Fibroblast of lung (primary cell): Measurements from ENCODE around the gene ACP2. TPM values are rescaled to one million over a fixed set of nuclear protein-coding genes. Genes with fewer than 3 reads are reported as not detected.
"Not testable (repeated sequence)": the region's sequence is repeated elsewhere in the genome, so short reads cannot be mapped to it uniquely, and the experiment has no call there.

Experiments
- DNase-seq, 2 donors: peaks; one replicate each; pipeline versions ENCODE4 v3.0.0 to v3.0.0-alpha.2; 2010; ENCODE audit warnings: low read depth in 2 of 2
- H2AFZ ChIP-seq: 2 replicates; pipeline ENCODE4 v1.5.1; 2012; ENCODE audit warnings: low read length, control low read depth, inconsistent platforms
- H3K27ac ChIP-seq: 2 replicates; pipeline ENCODE4 v1.5.1; 2011; ENCODE audit warnings: low read length, control low read depth; ENCODE audit not compliant: insufficient read depth
- H3K27me3 ChIP-seq: 2 replicates; pipeline ENCODE4 v1.5.1; 2011; ENCODE audit warnings: mild to moderate bottlenecking, low read length; ENCODE audit not compliant: control insufficient read depth, insufficient read depth
- H3K36me3 ChIP-seq: 2 replicates; pipeline ENCODE4 v1.5.1; 2011; ENCODE audit warnings: low read length; ENCODE audit not compliant: control insufficient read depth, insufficient read depth
- H3K4me1 ChIP-seq: 2 replicates; pipeline ENCODE4 v1.5.1; 2011; ENCODE audit warnings: low read length; ENCODE audit not compliant: control insufficient read depth, insufficient read depth; ENCODE audit errors: extremely low read depth
- H3K4me2 ChIP-seq: 2 replicates; pipeline ENCODE4 v1.5.1; 2011; ENCODE audit warnings: low read length, control low read depth; ENCODE audit not compliant: insufficient read depth; ENCODE audit errors: extremely low read depth
- H3K4me3 ChIP-seq, 4 experiments: fragments of 200-600 bp in 1 of 4; sonication (generic) in 1 of 4; replicated peaks in 1 of 4; 2 replicates each; pipeline ENCODE4 v1.5.1; 2011 to 2016; ENCODE audit warnings: low read length in 4 of 4, low read depth in 3 of 4, mild to moderate bottlenecking in 3 of 4, control low read depth in 2 of 4, inconsistent platforms in 1 of 4, mixed read lengths in 1 of 4; ENCODE audit not compliant: insufficient read depth in 1 of 4; ENCODE audit errors: control extremely low read depth in 1 of 4
- H3K79me2 ChIP-seq: 2 replicates; pipeline ENCODE4 v1.5.1; 2012; ENCODE audit warnings: mild to moderate bottlenecking, low read length, inconsistent platforms; ENCODE audit not compliant: control insufficient read depth, insufficient read depth
- H3K9ac ChIP-seq: 2 replicates; pipeline ENCODE4 v1.5.1; 2011; ENCODE audit warnings: mild to moderate bottlenecking, low read length, control low read depth; ENCODE audit not compliant: insufficient read depth
- H3K9me3 ChIP-seq: 2 replicates; pipeline ENCODE4 v1.5.1; 2012; ENCODE audit warnings: low read depth, low read length; ENCODE audit not compliant: control insufficient read depth, insufficient read depth
- H4K20me1 ChIP-seq: 2 replicates; pipeline ENCODE4 v1.5.1; 2011; ENCODE audit warnings: low read length; ENCODE audit not compliant: control insufficient read depth, insufficient read depth; ENCODE audit errors: extremely low read depth
- CTCF ChIP-seq, 2 donors: IDR thresholded peaks in 1 of 2; conservative IDR thresholded peaks in 1 of 2; 1 replicate in 1 of 2; 2 replicates in 1 of 2; pipeline ENCODE4 v1.5.1; 2011 to 2012; ENCODE audit warnings: low read length in 2 of 2, control low read depth in 1 of 2, inconsistent platforms in 1 of 2, low read depth in 1 of 2, mild to moderate bottlenecking in 1 of 2
- EZH2 ChIP-seq: IDR thresholded peaks from 2 replicates; pipeline ENCODE4 v1.5.1; 2012; ENCODE audit warnings: low read length, control low read depth, mild to moderate bottlenecking; ENCODE audit errors: missing control alignments
- polyA plus RNA-seq, 2 donors: library from polyadenylated mRNA; depleted of rRNA in 1 of 2; stranded (reverse) in 1 of 2; unstranded in 1 of 2; fragments of >200 nt; gene quantifications; 2 replicates each; pipeline ENCODE4 v1.2.1, GENCODE V29; 2011 to 2012; ENCODE audit warnings: missing spikeins in 1 of 2
- total RNA-seq: library from RNA; depleted of rRNA; stranded (reverse); fragments of >200 nt; gene quantifications from 2 replicates; pipeline ENCODE4 v1.2.1, GENCODE V29; 2014

ACP2 gene
- total and polyA plus RNA-seq, 2 donors (not counting 1 experiment from before 2014, with no cell fraction given), result 18.9 to 23.9 TPM

DNA sequence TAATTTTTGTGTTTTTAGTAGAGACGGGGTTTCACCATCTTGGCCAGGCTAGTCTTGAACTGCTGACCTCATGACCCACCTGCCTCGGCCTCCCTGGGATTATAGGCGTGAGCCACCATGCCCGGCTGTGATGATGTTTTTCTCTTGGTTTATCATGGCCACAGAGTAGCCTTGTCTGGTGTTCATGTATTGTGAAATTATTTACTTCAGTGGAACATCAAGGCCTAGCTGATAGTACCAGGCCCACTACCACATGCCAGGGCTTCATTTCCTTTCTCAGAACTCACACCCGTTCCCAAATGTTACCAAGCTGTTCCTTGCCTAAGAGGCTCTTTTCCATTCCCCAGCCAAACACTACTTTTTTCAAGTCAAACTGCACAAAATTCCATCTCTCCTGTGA lies 40.0 kb downstream of the ACP2 start:
- DNase-seq, result no peak
- H3K27me3 ChIP-seq, result no peaks in the 10 kb centered on the region
- no peak overlapping the region for H3K9ac ChIP-seq
- no peaks in the 10 kb centered on the region for H3K36me3 ChIP-seq
- no peak overlapping the region for H3K27ac ChIP-seq
- no peaks in the 10 kb centered on the region for H4K20me1 ChIP-seq
- no peak overlapping the region for H3K4me3 ChIP-seq
- no peak overlapping the region for H3K4me2 ChIP-seq
- no peak overlapping the region for H2AFZ ChIP-seq
- TF ChIP-seq CTCF (conservative IDR thresholded peaks at IDR 0.05 in 1 of 2, IDR thresholded peaks at IDR 0.05 in 1 of 2; ENCODE audit: low read depth in 1 of 2, low read length in 2 of 2) (no peak), EZH2 (no peak)
- H3K4me1 ChIP-seq, result peaks cover 5% of the 10 kb centered on the region
- H3K79me2 ChIP-seq, result no peaks in the 10 kb centered on the region
- H3K9me3 ChIP-seq, result no peaks in the 10 kb centered on the region

GRCh38 chr11:47208008-47208552 lies 40.5 kb downstream of the ACP2 start:
- not testable (repeated sequence) for DNase-seq, H3K4me3 ChIP-seq, H3K27me3 ChIP-seq, H2AFZ ChIP-seq, H3K4me1 ChIP-seq, H3K9ac ChIP-seq, H3K27ac ChIP-seq, H3K79me2 ChIP-seq, H4K20me1 ChIP-seq, H3K4me2 ChIP-seq, H3K36me3 ChIP-seq, H3K9me3 ChIP-seq

DNA sequence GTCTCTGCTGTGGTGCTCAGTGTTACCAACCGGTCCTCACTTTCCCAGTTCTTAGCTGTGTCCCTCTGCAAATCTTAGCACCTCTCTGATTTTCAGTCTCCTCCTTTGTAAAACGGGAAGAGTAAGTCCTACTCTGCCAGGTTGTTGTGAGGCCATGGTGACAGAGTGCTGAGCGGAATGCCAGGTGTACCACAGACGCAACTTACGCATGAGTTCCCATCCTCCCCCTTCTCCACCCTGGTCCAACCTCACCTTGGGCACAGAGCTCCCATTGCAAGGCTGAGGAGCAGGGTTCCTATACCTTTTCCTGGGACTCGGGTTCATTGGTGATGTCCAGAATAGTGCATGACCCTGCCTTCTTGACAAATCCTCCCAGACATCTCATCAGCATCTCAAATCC lies 41.2 kb downstream of the ACP2 start:
- Histone ChIP-seq H3K27ac (no peak overlapping the region), H3K9me3 (no peaks in the 10 kb centered on the region), H3K4me3 (no peak overlapping the region), H2AFZ (no peak overlapping the region), H3K27me3 (no peaks in the 10 kb centered on the region), H3K79me2 (no peaks in the 10 kb centered on the region), H3K36me3 (no peaks in the 10 kb centered on the region), H3K4me2 (no peak overlapping the region), H3K4me1 (peaks cover 5% of the 10 kb centered on the region), H3K9ac (no peak overlapping the region), H4K20me1 (no peaks in the 10 kb centered on the region)
- TF ChIP-seq CTCF (conservative IDR thresholded peaks at IDR 0.05 in 1 of 2, IDR thresholded peaks at IDR 0.05 in 1 of 2; ENCODE audit: low read depth in 1 of 2, low read length in 2 of 2) (no peak), EZH2 (no peak)
- no peak for DNase-seq

GRCh38 chr11:47206577-47206976 lies 42.0 kb downstream of the ACP2 start:
- H3K9me3 ChIP-seq, H3K4me3 ChIP-seq, DNase-seq: not testable (repeated sequence)

More at GRCh38 chr11:47206577-47206976, 42.0 kb downstream of the ACP2 start:
- H3K27ac ChIP-seq, H3K27me3 ChIP-seq, H2AFZ ChIP-seq, H3K36me3 ChIP-seq, H3K9ac ChIP-seq, H3K4me1 ChIP-seq, H3K79me2 ChIP-seq, H3K4me2 ChIP-seq, H4K20me1 ChIP-seq: not testable (repeated sequence)
